Aorta (tissue), 5 donors: ENCODE measurements around the gene ANTXRL. TPM values are rescaled to one million over a fixed set of nuclear protein-coding genes. Genes with fewer than 3 reads are reported as not detected.
A peak's percentile ranks its signal among the peaks of the same experiment; 100 is the strongest.
"Not testable (repeated sequence)": the region's sequence is repeated elsewhere in the genome, so short reads cannot be mapped to it uniquely, and the experiment has no call there.

ENCODE experiments used
- ATAC-seq: fragments of 200-7000 bp; cut with Tn5 transposase; one replicate; pipeline ENCODE4 v1.9.1; 2022; ENCODE audit warnings: moderate library complexity; ENCODE audit not compliant: low FRiP score
- DNase-seq, 2 donors: peaks; one replicate each; pipeline ENCODE4 v3.0.0-alpha.2; 2020
- H3K27ac ChIP-seq, 2 donors: one replicate each; pipeline ENCODE4 v1.5.1; 2013; ENCODE audit warnings: low read length in 2 of 2, mild to moderate bottlenecking in 2 of 2, moderate library complexity in 2 of 2, control low read depth in 1 of 2, inconsistent platforms in 1 of 2, low read depth in 1 of 2
- H3K27me3 ChIP-seq, 2 donors: one replicate each; pipeline ENCODE4 v1.6.1; 2013; ENCODE audit warnings: control low read depth in 1 of 2, low read length in 1 of 2, mild to moderate bottlenecking in 1 of 2, moderate library complexity in 1 of 2; ENCODE audit not compliant: insufficient read depth in 2 of 2, control insufficient read depth in 1 of 2
- H3K36me3 ChIP-seq, 2 donors: one replicate each; pipeline ENCODE4 v1.6.1; 2013; ENCODE audit warnings: control low read depth in 1 of 2, low read length in 1 of 2, mild to moderate bottlenecking in 1 of 2; ENCODE audit not compliant: insufficient read depth in 2 of 2, control insufficient read depth in 1 of 2
- H3K4me1 ChIP-seq, 2 donors: one replicate each; pipeline ENCODE4 v1.6.1; 2013; ENCODE audit warnings: low read length in 2 of 2, control low read depth in 1 of 2, mild to moderate bottlenecking in 1 of 2, moderate library complexity in 1 of 2; ENCODE audit not compliant: insufficient read depth in 2 of 2, control insufficient read depth in 1 of 2
- H3K4me3 ChIP-seq, 2 donors: one replicate each; pipeline ENCODE4 v1.5.1; 2013; ENCODE audit warnings: low read length in 2 of 2, control low read depth in 1 of 2, mild to moderate bottlenecking in 1 of 2
- H3K9me3 ChIP-seq: one replicate; pipeline ENCODE4 v1.6.1; 2013; ENCODE audit warnings: mild to moderate bottlenecking, low read length; ENCODE audit not compliant: control insufficient read depth
- WGBS, 2 donors: extraction: QIAGEN DNeasy Blood & Tissue Kit; methylation state at CpG; one replicate each; pipeline ENCODE4 v1.1.7; 2013; 5-methylcytosine and 5-hydroxymethylcytosine counted together
- intact Hi-C, 2 donors: fragments of 100-400 bp; cut with DNase I; formaldehyde crosslinking; loops; one replicate each; pipeline versions ENCODE4 v1.14.2 to v1.15.0; 2022
- long read RNA-seq, 2 donors: library from polyadenylated mRNA; unstranded; transcript quantifications; one replicate each; pipeline ENCODE4 v2.0.0, GENCODE V29; 2020 to 2021
- polyA plus RNA-seq, 2 donors: library from polyadenylated mRNA; stranded (reverse); fragments of 200-250 nt; gene quantifications; one replicate each; pipeline ENCODE4 v1.2.3, GENCODE V29; 2013
- total RNA-seq, 2 donors: library from RNA; stranded (reverse); fragmentation: NEBNext Ultra II Directional; extraction: Animal tissue kit (Norgen Biotek cat#: 25700); gene quantifications; one replicate each; pipeline ENCODE4 v1.2.1, GENCODE V29; 2021
- donor health status: healthy with polysubstance abuse.
- donor health status: Bipolar disorder and iron deficiency.
- donor health status: DM: no; HTN: no; CAD: no.
- donor health status: DM: no; HTN: no; CAD: no.
- donor health status: DM: yes; HTN: yes; CAD: no.

ANTXRL gene
- total RNA-seq = under 1 TPM in 1 of 2 donors, not detected in 1; 0.60 TPM
- polyA plus RNA-seq = not detected
- long read RNA-seq, donor 1 = 0 reads
- long read RNA-seq, donor 2 = 0 reads

DNA sequence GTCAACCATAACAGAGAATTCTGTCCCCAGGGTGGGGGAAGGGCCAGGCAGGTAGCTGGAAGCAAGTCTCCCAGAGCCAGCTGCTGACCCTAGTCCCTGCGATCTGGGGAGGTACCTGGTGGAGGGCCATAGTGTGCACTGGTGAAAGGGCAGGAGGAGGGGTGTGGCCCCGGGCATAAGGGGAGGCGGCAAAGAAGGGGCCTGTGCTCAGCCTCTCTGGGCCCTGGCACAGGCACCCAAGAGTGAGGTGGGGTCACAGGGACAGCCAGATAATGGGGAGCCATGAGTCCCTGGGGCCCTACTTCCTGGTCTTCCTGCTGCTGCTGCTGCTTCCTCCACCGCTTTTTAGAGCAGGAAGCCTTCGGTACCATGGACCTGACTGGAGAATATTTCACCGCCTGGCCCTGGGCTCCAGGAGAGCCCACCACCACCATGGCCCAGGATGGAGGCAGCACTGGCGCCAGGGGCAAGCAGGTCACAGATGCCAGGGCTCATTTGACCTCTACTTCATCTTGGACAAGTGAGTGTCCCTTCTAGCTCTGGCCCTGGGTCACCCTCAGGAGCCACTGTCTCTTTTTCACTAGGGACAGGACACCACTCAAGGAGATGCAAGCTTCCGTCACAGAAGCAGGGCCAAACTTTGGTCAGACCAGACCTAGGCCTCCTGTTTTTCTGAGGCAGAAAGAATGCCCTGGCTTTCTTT is at the start of gene ANTXRL:
TSS of gene ANTXRL (plus strand) at position 7 of the 703 bp plus-strand sequence. CDS start at position 273, 266 bp downstream.
- peak in 1 of 2 donors; percentile 40 for DNase-seq
- Histone ChIP-seq H3K9me3 (no peaks in the 10 kb centered on the region), H3K36me3 (no peaks in the 10 kb centered on the region), H3K27ac (no peak within 1 kb of the TSS), H3K4me1 (no peaks in the 10 kb centered on the region), H3K4me3 (no peak within 1 kb of the TSS), H3K27me3 (no peaks in the 10 kb centered on the region)
- ATAC-seq = no peak
- intact Hi-C loops = no loop called here
- WGBS, 2 donors = 94 to 98% methylated on average over 8 of the region's 8 CpGs

GRCh38 chr10:46237815-46238510 is 48.8 kb upstream of the ANTXRL start:
- Histone ChIP-seq H3K27ac (no peak overlapping the region), H3K4me3 (no peak overlapping the region), H3K4me1 (no peaks in the 10 kb centered on the region), H3K36me3 (no peaks in the 10 kb centered on the region), H3K27me3 (no peaks in the 10 kb centered on the region), H3K9me3 (no peaks in the 10 kb centered on the region)
- intact Hi-C loops = no loop called here
- WGBS, 2 donors = 88% methylated on average over 3 of the region's 3 CpGs
- DNase-seq (peak in 1 of 2 donors; percentile 12), ATAC-seq (no peak)

DNA sequence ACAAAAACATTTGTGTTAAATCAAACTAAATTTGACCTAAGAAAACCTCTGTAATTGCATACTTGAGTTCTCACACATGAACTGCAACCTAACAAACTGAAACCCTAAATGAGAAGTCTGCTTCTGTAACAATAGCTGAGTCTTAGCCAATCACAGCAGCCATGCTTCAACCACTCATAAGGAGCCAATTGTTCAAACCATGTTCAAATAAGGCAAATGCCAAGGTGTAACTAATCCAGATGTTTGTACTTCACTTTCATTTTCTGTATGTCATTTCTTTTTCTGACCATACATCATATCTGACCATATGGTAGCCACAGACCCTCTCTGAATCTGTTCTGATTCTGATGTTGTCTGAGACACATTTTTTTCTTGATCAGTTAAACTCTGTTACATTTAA is 47.5 kb upstream of the ANTXRL start:
- Histone ChIP-seq H3K27me3 (no peaks in the 10 kb centered on the region), H3K4me1 (no peaks in the 10 kb centered on the region), H3K9me3 (no peaks in the 10 kb centered on the region), H3K36me3 (no peaks in the 10 kb centered on the region), H3K4me3 (no peak overlapping the region), H3K27ac (no peak overlapping the region)
- intact Hi-C loops = no loop called here
- DNase-seq = no peak
- no peak for ATAC-seq

DNA sequence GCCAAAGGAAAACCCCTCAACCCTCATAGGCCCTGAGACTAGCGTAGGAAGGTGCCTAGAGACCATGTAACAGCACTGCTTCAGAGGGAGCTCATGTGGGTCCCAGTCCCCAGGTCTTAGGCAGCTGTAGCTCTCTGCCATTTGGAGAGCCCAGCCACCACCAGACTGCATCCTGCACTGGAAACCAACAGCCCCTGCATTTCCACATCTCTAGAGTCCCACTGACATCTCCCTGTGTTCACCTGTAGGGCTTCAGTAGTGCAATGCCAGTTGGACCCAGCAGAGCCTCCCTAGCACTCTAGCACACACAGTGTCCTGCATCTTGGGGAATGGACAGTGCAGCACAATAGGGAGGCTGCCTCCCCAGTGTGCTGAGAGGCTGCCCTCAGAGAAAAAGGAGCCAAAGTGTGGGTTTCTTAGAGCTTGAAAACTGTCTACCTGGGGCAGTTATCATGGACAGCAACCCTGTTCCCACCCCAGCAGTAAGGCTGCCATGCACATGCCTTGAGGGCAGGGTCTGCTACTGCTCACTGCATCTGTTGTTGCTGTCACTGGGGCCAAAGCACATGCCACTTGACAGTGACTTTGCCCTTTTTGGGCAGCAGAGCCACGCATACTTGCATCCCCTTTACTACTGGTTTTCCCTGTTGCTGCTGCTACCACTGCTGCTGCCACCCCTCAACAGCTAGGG is 46.7 kb upstream of the ANTXRL start:
- no peaks in the 10 kb centered on the region for H3K27me3 ChIP-seq
- no peaks in the 10 kb centered on the region for H3K36me3 ChIP-seq
- DNase-seq (no peak), ATAC-seq (no peak)
- no peak overlapping the region for H3K4me3 ChIP-seq
- no peaks in the 10 kb centered on the region for H3K4me1 ChIP-seq
- WGBS, 2 donors = 75 to 97% methylated on average over 2 of the region's 2 CpGs
- intact Hi-C loops = no loop called here
- H3K9me3 ChIP-seq = no peaks in the 10 kb centered on the region
- no peak overlapping the region for H3K27ac ChIP-seq

DNA sequence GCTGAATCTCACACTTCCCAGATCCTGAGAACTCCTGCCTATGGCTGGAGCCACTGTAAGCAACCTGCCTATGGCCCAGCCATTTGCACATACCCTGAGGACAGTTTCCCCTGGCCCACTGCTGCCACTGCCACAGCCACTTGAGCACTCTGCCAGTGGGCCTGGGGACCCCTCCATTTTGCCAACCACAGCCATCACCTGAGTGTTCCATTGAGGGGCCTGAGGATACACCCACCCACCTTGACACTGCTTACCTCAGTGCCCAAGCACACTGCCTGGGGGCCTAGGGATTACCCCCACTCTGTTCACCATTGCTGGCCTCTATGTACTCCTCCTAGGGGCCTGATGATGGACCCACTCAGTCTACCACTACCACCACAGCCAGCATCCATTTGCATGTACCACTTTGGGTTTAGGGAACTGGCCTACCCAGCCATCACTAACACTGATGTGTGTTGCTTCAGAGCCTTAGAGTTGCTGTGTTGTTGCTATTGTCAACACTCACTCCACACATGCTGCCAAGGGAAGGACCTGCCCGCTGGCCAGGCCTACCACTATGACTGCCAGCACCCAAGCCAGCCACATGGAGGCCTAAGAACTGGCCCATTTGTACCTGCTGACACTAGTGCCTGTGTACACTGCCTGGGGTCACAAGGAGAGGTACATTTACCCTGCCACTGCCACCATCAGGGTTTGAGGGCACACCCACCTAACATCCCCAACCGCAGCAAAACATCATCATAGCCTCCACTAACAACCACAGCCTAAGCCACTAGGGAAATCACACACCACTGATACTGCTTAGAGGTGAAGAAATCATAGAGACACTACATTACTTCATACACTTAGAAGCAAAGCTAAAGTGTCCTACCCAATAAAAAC is 45.9 kb upstream of the ANTXRL start:
- ATAC-seq = no peak
- Histone ChIP-seq H3K4me1 (no peaks in the 10 kb centered on the region), H3K27ac (no peak overlapping the region), H3K9me3 (no peaks in the 10 kb centered on the region), H3K4me3 (no peak overlapping the region), H3K27me3 (no peaks in the 10 kb centered on the region), H3K36me3 (no peaks in the 10 kb centered on the region)
- intact Hi-C loops = no loop called here
- 95% methylated on average over 2 of the region's 2 CpGs for WGBS, 2 donors
- DNase-seq = no peak

- Histone ChIP-seq H3K4me3 (no peak overlapping the region), H3K36me3 (no peaks in the 10 kb centered on the region), H3K27me3 (no peaks in the 10 kb centered on the region), H3K9me3 (no peaks in the 10 kb centered on the region), H3K4me1 (no peaks in the 10 kb centered on the region), H3K27ac (no peak overlapping the region)
- WGBS, 2 donors = 94% methylated on average over 9 of the region's 9 CpGs
- DNase-seq = no peak
- intact Hi-C loops = no loop called here
- no peak for ATAC-seq
Observed at GRCh38 chr10:46245381-46245900, 41.4 kb upstream of the ANTXRL start.

DNA sequence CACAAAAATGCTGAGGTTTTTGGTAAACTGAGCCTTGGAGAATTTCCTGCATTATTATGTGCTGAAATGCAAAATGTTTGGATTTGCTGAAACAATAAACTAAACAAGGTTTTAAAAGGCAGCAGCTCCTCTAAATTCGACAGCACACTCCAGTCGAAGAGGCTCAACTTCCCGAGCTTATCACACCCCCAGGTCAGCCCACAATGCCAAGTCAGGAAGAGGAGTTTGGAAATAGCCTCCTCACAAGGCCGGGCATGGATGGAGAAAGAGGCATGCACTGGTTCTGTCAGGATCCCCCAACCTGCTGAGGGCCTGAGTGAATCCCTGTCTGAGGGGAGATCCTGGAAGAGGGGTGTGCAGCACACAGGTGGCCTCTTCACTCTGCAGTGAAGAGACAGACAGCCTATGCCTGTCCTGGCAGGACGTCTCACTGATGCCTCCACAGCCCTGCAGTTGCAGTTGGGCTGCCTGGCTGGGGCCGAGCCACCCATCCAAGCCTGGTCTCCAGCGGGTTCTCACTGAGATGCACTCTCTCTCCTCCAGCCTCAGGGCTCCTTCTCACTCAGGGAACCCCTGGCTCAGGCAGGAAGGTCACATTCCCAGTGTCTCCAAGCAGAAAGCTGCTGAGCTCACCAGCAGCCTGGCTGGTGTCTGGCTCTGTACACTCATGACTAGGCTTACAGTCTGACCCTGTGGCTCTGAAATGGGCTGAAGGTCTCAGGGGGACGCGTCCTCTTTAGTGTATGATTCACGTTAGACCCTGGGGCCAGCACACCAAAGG is 40.2 kb upstream of the ANTXRL start:
- ATAC-seq, H3K27ac ChIP-seq, H3K9me3 ChIP-seq, DNase-seq, H3K36me3 ChIP-seq, intact Hi-C loops, H3K27me3 ChIP-seq, H3K4me1 ChIP-seq, H3K4me3 ChIP-seq: not testable (repeated sequence)
- WGBS, 2 donors = 91 to 94% methylated on average over 10 of the region's 10 CpGs

DNA sequence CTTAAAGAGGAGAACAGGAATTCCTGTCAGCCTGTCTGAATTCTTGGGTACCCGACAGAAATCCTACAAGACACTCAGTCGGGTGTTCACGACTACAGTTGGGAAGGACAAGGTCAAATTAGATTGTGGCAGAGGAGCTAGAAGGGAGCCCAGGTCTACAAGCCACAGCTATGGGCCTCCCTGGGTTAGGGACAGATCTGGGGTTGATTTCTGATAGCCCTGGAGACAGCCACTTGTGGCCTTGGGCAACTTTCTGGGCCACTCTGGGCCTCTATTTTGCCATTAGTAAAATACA is 39.7 kb upstream of the ANTXRL start:
- intact Hi-C loops = no loop called here
- Histone ChIP-seq H3K4me3 (no peak overlapping the region), H3K36me3 (no peaks in the 10 kb centered on the region), H3K9me3 (no peaks in the 10 kb centered on the region), H3K4me1 (no peaks in the 10 kb centered on the region), H3K27ac (no peak overlapping the region), H3K27me3 (no peaks in the 10 kb centered on the region)
- WGBS, 2 donors = 94 to 95% methylated on average over 3 of the region's 3 CpGs
- no peak for DNase-seq
- no peak for ATAC-seq
